HFFc6 (cell line): ENCODE results near the gene ITGB6. TPM values are rescaled to one million over a fixed set of nuclear protein-coding genes. Genes with fewer than 3 reads are reported as not detected.

Experiments used
- DNase-seq: peaks from one replicate; pipeline ENCODE4 v3.0.0-alpha.2; 2018
- H3K27ac Mint-ChIP-seq: 2 replicates; pipeline ENCODE4 v1.8.0; 2020; ENCODE audit warnings: mild to moderate bottlenecking, mixed read lengths
- H3K27me3 Mint-ChIP-seq: 2 replicates; pipeline ENCODE4 v1.8.0; 2021; ENCODE audit warnings: mild to moderate bottlenecking, moderate library complexity, mixed read lengths; ENCODE audit not compliant: insufficient read depth
- H3K36me3 Mint-ChIP-seq: 2 replicates; pipeline ENCODE4 v1.8.0; 2021; ENCODE audit warnings: low read depth, mixed read lengths
- H3K4me1 Mint-ChIP-seq: 2 replicates; pipeline ENCODE4 v1.8.0; 2020; ENCODE audit warnings: low read depth, mixed read lengths
- H3K4me3 Mint-ChIP-seq: 2 replicates; pipeline ENCODE4 v1.8.0; 2020; ENCODE audit warnings: mild to moderate bottlenecking, moderate library complexity, mixed read lengths
- H3K9me3 Mint-ChIP-seq: 2 replicates; pipeline ENCODE4 v1.8.0; 2020; ENCODE audit warnings: mild to moderate bottlenecking, mixed read lengths
- CTCF ChIP-seq: fragments of 200-600 bp; sonication (generic); IDR thresholded peaks from 2 replicates; pipeline ENCODE4 v1.5.0; 2021; ENCODE audit warnings: antibody characterized with exemption, mild to moderate bottlenecking
- total RNA-seq, 6 experiments: library from RNA; stranded (reverse); fragmentation: NEBNext Ultra II Directional; extraction: Animal tissue kit (Norgen Biotek cat#: 25700); gene quantifications; 2 replicates in 1 of 6; 3 replicates in 5 of 6; pipeline ENCODE4 v1.2.3, GENCODE V29; 2021

Gene ITGB6
- total RNA-seq, 6 experiments from 2014 or later, result 0.33 TPM; not detected in 4

GRCh38 chr2:160229591-160229990, 29.5 kb upstream of the ITGB6 start:
- TF ChIP-seq CTCF, result no peak
- DNase-seq, result peak; percentile 76
- Mint-ChIP-seq H3K27me3 (no peaks in the 10 kb centered on the region), H3K4me3 (peak overlapping the region; percentile 51), H3K27ac (peak overlapping the region; percentile 86), H3K36me3 (0 out of 2 replicates have a peak, but pooled peaks cover 7% of the 10 kb centered on the region), H3K4me1 (peaks cover 66% of the 10 kb centered on the region), H3K9me3 (no peaks in the 10 kb centered on the region)

- DNase-seq, result peak; percentile 82
- no peak for TF ChIP-seq CTCF
- no peaks in the 10 kb centered on the region for H3K27me3 Mint-ChIP-seq
- H3K27ac Mint-ChIP-seq, result peak overlapping the region; percentile 87
- peaks cover 78% of the 10 kb centered on the region for H3K4me1 Mint-ChIP-seq
- no peaks in the 10 kb centered on the region for H3K36me3 Mint-ChIP-seq
- H3K4me3 Mint-ChIP-seq, result peak overlapping the region; percentile 68
- H3K9me3 Mint-ChIP-seq, result no peaks in the 10 kb centered on the region
These were observed 28.3 kb upstream of the ITGB6 start for GRCh38 chr2:160228141-160228917.

GRCh38 chr2:160227293-160227915, 27.3 kb upstream of the ITGB6 start:
- no peaks in the 10 kb centered on the region for H3K9me3 Mint-ChIP-seq
- peaks cover 83% of the 10 kb centered on the region for H3K4me1 Mint-ChIP-seq
- DNase-seq, result peak; percentile 66
- no peaks in the 10 kb centered on the region for H3K36me3 Mint-ChIP-seq
- H3K27me3 Mint-ChIP-seq, result no peaks in the 10 kb centered on the region
- TF ChIP-seq CTCF, result no peak
- peak overlapping the region; percentile 67 for H3K4me3 Mint-ChIP-seq
- H3K27ac Mint-ChIP-seq, result peak overlapping the region; percentile 87

- no peaks in the 10 kb centered on the region for H3K9me3 Mint-ChIP-seq
- H3K4me3 Mint-ChIP-seq, result no peak overlapping the region
- no peaks in the 10 kb centered on the region for H3K36me3 Mint-ChIP-seq
- H3K27ac Mint-ChIP-seq, result no peak overlapping the region
- no peak for DNase-seq
- H3K27me3 Mint-ChIP-seq, result no peaks in the 10 kb centered on the region
- no peak for TF ChIP-seq CTCF
- peaks cover 93% of the 10 kb centered on the region for H3K4me1 Mint-ChIP-seq
These were observed 26.3 kb upstream of the ITGB6 start for GRCh38 chr2:160226367-160226766.

- no peak for TF ChIP-seq CTCF
- H3K27ac Mint-ChIP-seq, result no peak overlapping the region
- DNase-seq, result no peak
- H3K4me1 Mint-ChIP-seq, result peaks cover 99% of the 10 kb centered on the region
- no peaks in the 10 kb centered on the region for H3K27me3 Mint-ChIP-seq
- H3K9me3 Mint-ChIP-seq, result no peaks in the 10 kb centered on the region
- H3K4me3 Mint-ChIP-seq, result no peak overlapping the region
- H3K36me3 Mint-ChIP-seq, result no peaks in the 10 kb centered on the region
These were observed 25.6 kb upstream of the ITGB6 start for GRCh38 chr2:160225722-160226121.
